HG02759 (cell line): ENCODE data around the gene SLC24A4.
A peak's percentile ranks its signal among the peaks of the same experiment; 100 is the strongest.
"Not testable (repeated sequence)": the region's sequence is repeated elsewhere in the genome, so short reads cannot be mapped to it uniquely, and the experiment has no call there.

Experiments used
- ATAC-seq: cut with Tn5 transposase; IDR thresholded peaks from one replicate; pipeline ENCODE4 v1.9.1; 2021; ENCODE audit warnings: mild to moderate bottlenecking, moderate library complexity; ENCODE audit not compliant: unreplicated experiment

The SLC24A4 gene

GRCh38 chr14:92400579-92401444, 77.8 kb downstream of the SLC24A4 start:
- ATAC-seq, result peak; percentile 66

GRCh38 chr14:92401561-92401960, 78.6 kb downstream of the SLC24A4 start:
- no peak for ATAC-seq

GRCh38 chr14:92402500-92402899, 79.5 kb downstream of the SLC24A4 start:
- ATAC-seq, result not testable (repeated sequence)

GRCh38 chr14:92404018-92404417, 81.1 kb downstream of the SLC24A4 start:
- no peak for ATAC-seq

GRCh38 chr14:92404421-92404820, 81.5 kb downstream of the SLC24A4 start:
- no peak for ATAC-seq

GRCh38 chr14:92404938-92405337, 82.0 kb downstream of the SLC24A4 start:
- no peak for ATAC-seq

- no peak for ATAC-seq
Observed at GRCh38 chr14:92407410-92407809, 84.4 kb downstream of the SLC24A4 start.

- no peak for ATAC-seq
Observed at GRCh38 chr14:92409043-92409442, 86.1 kb downstream of the SLC24A4 start.

- no peak for ATAC-seq
Observed at GRCh38 chr14:92411135-92411534, 88.2 kb downstream of the SLC24A4 start.

GRCh38 chr14:92411941-92412340, 89.0 kb downstream of the SLC24A4 start:
- no peak for ATAC-seq

- ATAC-seq, result no peak
Observed at GRCh38 chr14:92412912-92413311, 89.9 kb downstream of the SLC24A4 start.

GRCh38 chr14:92413379-92413778, 90.4 kb downstream of the SLC24A4 start:
- ATAC-seq, result no peak

GRCh38 chr14:92414690-92415445, 91.9 kb downstream of the SLC24A4 start:
- no peak for ATAC-seq

GRCh38 chr14:92415969-92416368, 93.0 kb downstream of the SLC24A4 start:
- no peak for ATAC-seq

GRCh38 chr14:92416544-92416943, 93.6 kb downstream of the SLC24A4 start:
- ATAC-seq, result no peak

- ATAC-seq, result no peak
Observed at GRCh38 chr14:92417759-92418158, 94.8 kb downstream of the SLC24A4 start.

- ATAC-seq, result no peak
Observed at GRCh38 chr14:92421751-92422150, 98.8 kb downstream of the SLC24A4 start.

GRCh38 chr14:92425101-92425500, 102.1 kb downstream of the SLC24A4 start:
- ATAC-seq, result no peak

GRCh38 chr14:92426237-92426636, 103.3 kb downstream of the SLC24A4 start:
- ATAC-seq, result no peak

GRCh38 chr14:92427096-92427495, 104.1 kb downstream of the SLC24A4 start:
- no peak for ATAC-seq

GRCh38 chr14:92430686-92431085, 107.7 kb downstream of the SLC24A4 start:
- no peak for ATAC-seq

- no peak for ATAC-seq
Observed at GRCh38 chr14:92431199-92431725, 108.3 kb downstream of the SLC24A4 start.
